SK-N-MC (cell line): ENCODE data around the gene KCNE4.

ENCODE experiments used
- EZH2 ChIP-seq: fragments of 200-600 bp; sonication (generic); IDR thresholded peaks from one replicate; pipeline ENCODE4 v1.6.1; 2017; ENCODE audit warnings: antibody characterized with exemption
- FOXP2 ChIP-seq: optimal IDR thresholded peaks from 2 replicates; pipeline ENCODE3; 2011; ENCODE audit warnings: mild to moderate bottlenecking, moderate library complexity; ENCODE audit not compliant: insufficient read depth; ENCODE audit errors: extremely low read length, control extremely low read depth
- POLR2AphosphoS5 ChIP-seq: IDR thresholded peaks from 2 replicates; pipeline ENCODE4 v1.6.1; 2012; ENCODE audit warnings: mild to moderate bottlenecking, low read depth, low read length, borderline replicate concordance

DNA sequence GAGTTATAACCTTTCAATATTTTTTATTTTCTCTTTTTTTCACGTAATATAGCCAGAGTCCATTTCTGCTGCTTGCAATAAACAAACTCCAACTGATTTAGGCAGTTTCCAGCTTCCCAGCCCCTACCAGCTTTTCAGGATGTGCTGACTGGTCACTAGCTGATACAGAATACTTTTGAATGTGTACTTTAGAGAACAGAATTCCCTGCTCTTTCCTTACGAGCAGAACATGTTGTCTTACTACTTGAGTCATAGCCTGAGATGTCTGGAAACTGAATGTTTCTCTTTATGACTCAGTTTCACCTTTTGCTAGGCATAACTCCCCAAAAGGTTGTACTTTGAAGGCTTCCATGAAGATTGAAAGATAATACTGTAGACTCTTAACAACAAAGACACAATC lies 44.5 kb upstream of the KCNE4 start:
- TF ChIP-seq POLR2AphosphoS5 (no peak), EZH2 (no peak), FOXP2 (no peak)
